Activated T-cell treated with anti-CD3 and anti-CD28 coated beads for 48 hours (primary cell): Measurements from ENCODE around the gene XYLB.
"Not testable (repeated sequence)": the region's sequence is repeated elsewhere in the genome, so short reads cannot be mapped to it uniquely, and the experiment has no call there.

Source experiments
- DNase-seq: peaks from one replicate; pipeline ENCODE4 v3.0.0-alpha.2; 2020; ENCODE audit warnings: low read depth

XYLB gene

DNA sequence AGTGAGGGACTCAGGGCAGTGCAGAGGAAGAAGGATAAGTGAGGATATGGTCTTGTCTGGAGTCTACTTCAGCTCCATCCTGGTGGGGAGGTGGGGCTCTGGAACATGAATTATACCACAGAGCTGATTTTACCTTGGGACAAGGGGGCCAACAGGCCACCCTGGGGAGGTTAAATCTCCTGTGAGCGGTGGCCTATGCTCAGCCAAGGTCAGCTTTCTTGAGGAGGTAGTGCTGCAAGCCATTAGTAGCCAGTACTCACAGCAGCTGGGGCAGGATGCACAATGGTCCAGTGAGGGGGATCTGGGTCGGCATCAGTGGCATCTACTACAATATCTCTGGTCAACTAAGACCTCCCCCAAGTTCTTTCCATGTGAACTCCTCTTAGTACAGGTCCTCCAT, 49.7 kb downstream of the XYLB start:
- no peak for DNase-seq

DNA sequence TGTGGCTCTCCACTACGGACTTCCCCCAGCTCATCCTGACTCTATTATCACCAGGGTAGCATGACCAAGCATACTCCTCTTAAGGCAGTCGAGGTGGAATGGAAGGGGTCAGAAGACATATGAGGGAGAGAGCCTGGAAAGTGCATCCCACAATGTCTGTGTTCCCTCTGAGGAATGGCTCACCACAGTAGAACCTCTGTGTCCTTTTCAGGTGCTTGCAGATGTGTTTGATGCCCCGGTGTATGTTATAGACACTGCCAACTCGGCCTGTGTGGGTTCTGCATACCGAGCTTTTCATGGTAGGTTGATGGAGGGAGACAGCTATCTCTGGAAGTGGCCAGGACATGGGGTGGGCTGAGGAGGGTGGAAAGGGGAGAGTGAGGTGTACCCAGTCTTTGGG, 50.3 kb downstream of the XYLB start:
- no peak for DNase-seq

DNA sequence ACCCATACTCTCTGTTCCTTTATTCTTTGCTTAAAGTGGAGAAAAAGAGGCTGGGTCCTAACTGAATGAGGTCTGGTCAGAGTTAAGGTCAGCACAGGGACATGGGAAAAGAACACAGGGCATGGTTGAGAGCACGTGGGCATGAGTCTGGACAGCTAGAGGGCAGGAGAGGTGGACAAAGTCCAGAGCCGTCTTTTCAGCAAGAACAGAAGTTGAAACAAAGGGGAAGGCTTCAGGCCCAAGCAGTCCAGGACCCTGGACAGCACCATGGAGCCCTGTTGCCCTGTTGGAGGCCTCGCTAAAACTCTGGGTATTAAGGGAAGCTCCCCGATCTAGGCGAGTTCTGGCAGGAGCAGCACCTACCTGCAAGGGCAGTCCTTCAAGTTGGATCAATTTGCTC, 50.7 kb downstream of the XYLB start:
- no peak for DNase-seq

DNA sequence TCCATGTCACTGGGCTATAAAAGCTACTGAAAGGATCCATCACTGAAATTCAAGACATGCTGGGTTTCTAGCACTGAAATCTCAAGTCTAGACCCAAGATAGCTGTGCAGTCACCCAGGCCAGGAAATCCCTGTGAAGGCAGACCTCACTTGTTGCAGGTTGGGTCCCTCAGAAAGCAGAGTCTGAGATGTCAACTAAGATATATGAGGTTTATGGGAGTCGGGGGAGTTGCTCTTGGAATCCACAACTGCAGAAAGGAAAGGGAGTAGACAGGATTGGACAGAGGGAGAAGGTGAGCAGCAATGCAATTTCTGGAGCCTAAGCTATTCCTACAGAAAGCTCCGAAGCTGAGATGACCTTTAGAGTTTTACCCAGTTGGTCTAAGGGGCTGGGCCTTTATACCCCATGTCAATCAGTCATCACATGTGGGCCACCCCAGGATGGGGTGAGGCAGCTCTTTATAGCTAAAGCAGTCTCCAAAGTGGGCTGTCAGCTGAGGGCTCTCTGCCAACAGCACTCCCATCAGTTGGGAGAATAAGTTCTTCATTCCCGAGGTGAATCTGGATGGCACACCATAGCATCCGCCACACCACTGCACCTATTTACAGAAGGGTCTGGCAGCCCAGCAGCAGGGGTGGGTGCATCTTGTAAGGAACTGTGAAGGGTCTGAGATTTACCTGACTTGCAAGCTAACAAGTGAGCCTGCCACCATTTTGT, 54.8 kb downstream of the XYLB start:
- DNase-seq = no peak

DNA sequence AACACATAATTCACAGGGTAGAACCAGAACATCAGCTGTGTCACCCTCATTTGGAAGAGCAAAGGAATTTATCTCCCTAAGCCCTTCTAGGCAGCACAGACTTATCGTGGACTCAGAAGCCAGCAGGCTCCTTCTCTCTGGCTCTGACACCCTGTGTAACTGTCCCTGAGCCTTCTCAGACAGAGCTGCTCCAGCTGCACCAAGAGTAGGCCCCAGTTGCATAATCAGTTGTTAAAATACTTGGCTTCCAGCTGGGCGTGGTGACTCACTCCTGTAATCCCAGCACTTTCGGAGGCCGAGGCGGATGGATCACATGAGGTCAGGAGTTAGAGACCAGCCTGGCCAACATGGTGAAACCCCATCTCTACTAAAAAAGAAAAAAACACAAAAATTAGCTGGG, 57.7 kb downstream of the XYLB start:
- DNase-seq = no peak

DNA sequence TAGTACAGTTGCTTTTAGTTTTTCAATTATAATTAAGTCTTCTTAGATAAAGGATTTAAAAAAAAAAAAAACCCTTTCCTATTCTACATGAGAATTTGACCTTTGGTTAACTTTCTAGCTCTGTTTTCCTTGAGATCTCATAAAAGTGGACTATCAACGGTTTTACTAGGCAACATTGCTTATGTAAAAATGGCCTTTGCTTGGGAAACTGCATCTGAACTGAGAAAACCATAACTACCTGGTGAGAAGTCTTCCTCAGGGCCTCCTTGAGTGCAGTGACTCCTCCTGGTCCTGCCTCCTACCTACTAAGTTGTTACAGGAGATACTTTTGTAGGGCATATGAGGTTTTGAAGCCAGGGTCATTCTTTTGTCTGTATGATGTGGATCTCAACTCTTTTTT, 65.0 kb downstream of the XYLB start:
- DNase-seq = no peak

DNA sequence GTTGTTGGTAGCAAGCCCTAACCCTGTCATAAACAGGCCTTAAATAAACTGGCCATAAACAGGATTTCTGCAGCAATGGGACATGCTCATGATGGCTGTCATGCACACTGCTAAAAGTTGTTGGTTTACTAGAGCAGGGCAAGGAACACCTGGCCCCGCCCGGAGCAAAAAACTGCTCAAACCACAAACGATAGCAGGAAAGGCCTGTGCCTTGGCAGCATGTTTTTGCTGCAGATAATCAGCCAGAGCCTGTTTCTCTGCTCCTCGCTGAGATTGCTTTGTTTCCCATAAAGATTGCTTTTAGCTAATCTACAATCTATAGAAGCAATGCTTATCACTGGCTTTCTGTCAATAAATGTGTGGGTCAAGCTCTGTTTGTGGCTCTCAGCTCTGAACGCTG, 74.2 kb downstream of the XYLB start:
- DNase-seq = not testable (repeated sequence)

DNA sequence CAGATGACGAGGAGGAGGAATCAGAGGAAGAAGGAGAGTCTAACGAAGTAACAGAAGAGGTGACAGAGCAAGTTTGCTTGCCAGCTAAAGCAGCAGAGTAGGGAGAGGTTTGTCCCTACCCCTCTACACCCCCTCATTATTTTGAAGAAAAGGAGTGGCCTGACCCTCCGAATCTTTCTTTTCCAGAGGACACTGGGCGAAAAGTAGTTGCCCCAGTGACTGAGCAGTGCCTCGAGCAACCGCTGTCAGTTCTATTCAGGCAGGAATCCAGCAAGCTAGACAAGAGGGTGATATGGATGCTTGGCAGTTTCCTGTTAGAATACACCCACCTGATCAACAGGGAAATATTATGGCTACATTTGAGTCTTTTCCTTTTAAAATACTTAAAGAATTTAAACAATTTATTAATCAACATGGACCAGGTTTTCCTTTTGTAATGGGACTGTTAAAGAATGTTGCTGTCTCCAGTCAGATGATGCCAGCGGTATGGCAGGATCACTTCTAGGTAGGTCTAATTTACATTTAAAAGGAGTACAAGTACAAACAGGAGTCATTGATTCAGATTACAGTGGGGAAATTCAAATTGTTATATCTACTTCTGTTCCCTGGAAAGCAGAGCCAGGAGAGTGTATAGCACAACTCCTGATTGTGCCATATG, 75.2 kb downstream of the XYLB start:
- no peak for DNase-seq

DNA sequence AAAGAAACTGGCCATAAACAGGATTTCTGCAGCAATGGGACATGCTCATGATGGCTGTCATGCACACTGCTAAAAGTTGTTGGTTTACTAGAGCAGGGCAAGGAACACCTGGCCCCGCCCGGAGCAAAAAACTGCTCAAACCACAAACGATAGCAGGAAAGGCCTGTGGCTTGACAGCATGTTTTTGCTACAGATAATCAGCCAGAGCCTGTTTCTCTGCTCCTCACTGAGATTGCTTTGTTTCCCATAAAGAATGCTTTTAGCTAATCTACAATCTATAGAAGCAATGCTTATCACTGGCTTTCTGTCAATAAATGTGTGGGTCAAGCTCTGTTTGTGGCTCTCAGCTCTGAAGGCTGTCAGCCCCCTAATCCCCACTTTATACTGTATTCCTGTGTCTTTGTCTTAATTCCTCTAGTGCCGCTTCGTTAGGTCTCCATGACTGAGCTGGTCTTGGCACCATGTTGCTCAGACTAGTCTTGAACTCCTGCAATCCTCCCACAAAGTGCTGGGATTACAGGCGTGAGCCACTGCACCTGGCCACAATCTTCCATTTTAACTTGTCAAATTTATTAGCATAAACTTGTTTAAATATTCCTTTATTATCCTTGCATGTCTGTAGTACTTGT, 80.3 kb downstream of the XYLB start:
- not testable (repeated sequence) for DNase-seq

DNA sequence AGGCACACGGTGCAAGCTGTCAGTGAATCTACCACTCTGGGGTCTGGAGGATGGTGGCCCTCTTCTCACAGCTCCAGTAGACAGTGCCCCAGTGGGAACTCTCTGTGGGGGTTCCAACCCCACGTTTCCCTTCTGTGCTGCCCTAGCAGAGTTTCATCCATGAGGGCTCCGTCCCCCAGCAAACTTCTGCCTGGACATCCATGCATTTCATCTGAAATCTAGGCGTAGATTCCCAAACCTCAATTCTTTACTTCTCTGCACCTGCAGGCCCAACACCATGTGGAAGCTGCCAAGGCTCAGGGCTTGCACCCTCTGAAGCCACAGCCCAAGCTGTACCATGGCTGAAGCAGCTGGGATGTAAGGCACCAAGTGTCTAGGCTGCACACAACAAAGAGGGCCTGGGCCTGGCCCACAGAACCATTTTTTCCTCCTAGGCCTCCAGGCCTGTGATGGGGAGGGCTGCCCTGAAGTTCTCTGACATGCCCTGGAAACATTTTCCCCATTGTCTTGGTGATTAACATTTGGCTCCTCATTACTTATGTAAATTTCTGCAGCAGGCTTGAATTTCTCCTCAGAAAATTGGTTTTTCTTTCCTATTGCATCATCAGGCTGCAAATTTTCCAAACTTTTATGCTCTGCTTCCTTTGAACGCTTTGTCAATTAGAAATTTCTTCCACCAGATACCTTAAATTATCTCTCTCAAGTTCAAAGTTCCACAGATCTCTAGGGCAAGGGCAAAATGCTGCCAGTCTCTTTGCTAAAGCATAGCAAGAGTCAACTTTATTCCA, 86.5 kb downstream of the XYLB start:
- DNase-seq = not testable (repeated sequence)

DNA sequence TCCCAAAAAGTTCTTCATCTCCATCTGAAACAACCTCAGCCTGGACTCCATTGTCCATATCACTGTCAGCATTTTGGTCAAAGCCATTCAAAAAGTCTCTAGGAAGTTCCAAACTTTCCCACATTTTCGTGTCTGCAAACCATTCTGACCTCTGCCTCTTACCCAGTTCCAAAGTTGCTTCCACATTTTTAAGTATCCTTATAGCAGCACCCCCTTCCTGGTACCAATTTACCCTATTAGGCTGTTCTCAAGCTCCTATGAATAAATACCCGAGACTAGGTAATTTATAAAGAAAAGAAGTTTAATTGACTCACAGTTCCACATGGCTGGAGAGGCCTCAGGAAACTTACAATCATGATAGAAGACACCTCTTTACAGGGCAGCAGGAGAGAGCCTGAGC, 87.1 kb downstream of the XYLB start:
- DNase-seq = not testable (repeated sequence)

DNA sequence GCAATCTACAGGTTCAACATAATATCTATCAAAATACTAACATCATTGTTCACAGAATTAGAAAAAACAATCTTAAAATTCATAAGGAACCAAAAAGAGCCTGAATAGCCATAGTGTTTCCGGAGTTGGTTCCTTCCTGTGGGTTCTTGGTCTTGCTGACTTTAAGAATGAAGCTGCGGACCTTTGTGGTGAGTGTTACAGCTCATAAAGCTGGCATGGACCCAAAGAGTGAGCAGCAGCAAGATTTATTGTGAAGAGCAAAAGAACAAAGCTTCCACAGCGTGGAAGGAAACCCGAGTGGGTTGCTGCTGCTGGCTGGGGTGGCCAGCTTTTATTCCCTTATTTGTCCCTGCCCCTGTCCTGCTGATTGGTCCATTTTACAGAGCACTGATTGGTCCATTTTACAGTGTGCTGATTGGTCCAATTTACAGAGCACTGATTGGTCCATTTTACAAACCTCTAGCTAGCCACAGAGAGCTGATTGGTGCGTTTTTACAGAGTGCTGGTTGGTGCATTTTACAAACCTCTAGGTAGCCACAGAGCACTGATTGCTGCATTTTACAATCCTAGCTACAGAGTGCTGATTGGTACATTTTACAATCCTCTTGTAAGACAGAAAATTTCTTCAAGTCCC, 92.0 kb downstream of the XYLB start:
- DNase-seq = not testable (repeated sequence)

DNA sequence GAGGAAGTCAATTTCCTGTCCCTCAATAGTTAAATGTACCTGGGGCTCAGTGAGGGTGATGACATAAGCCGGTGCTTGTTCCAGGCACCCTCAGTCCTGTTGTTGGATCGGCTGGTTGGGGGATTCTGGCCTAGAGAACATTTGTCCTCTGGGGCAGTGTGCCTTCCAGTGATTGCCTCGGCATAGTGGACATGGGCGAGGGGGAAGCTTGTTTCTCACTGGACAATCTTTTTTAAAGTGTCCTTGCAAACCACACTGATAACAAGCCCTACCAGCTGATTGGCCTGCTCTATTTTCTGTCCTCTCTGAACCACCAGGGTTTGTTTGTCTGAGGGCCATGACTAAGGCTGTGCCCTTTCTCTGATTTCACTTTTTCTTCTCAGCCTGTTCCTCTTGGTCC, 96.6 kb downstream of the XYLB start:
- not testable (repeated sequence) for DNase-seq

DNA sequence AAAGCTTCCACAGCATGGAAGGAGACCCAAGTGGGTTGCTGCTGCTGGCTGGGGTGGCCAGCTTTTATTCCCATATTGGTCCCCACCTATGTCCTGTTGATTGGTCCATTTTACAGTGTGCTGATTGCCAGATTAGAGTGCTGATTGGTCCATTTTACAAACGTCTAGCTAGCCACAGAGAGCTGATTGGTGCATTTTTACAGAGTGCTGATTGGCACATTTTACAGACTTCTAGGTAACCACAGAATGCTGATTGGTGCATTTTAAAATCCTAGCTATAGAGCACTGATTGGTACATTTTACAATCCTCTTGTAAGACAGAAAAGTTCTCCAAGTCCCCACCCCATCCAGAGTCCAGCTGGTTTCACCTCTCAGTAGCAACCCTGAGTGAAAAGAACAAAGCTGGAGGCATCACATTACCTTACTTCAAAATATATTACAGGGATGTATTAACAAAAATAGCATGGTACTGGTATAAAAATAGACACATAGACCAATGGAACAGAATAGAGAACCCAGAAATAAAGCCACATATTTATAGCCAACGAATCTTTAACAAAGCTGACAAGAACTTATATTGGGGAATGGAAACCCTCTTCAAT, 99.6 kb downstream of the XYLB start:
- no peak for DNase-seq

DNA sequence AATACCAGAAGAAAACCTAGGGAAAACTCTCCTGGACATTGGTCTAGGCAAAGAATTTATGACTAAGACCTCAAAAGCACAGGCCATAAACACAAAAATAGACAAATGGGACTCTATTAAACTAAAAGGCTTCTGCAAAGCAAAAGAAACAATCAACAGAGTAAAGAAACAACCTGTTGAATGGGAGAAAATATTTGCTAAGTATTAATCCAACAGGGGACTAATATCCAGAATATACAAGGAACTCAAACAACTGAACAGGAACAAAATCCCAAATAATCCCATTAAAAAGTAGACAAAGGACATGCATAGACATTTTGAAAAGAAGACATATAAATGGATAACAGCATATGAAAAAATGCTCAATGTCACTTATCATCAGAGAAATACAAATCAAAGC, 100.2 kb downstream of the XYLB start:
- DNase-seq = no peak

DNA sequence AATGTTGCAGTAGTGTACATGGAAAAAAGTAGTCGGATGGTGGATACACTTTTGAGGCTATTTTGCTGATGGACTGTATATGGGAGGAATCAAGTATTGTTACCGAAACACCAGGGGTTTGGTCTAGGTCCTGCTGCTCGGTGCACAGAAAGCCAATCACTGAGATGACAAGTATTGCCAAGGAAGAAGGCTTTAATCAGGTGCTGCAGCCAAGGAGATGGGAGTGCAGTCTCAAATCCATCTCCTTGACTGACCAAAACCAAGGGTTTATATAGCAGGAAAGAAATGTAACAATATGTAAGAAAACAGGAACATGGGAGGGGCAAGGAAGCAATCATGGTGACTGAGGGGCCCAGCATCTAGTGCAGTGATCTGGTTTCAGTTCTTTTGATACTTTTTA, 104.3 kb downstream of the XYLB start:
- DNase-seq = no peak

DNA sequence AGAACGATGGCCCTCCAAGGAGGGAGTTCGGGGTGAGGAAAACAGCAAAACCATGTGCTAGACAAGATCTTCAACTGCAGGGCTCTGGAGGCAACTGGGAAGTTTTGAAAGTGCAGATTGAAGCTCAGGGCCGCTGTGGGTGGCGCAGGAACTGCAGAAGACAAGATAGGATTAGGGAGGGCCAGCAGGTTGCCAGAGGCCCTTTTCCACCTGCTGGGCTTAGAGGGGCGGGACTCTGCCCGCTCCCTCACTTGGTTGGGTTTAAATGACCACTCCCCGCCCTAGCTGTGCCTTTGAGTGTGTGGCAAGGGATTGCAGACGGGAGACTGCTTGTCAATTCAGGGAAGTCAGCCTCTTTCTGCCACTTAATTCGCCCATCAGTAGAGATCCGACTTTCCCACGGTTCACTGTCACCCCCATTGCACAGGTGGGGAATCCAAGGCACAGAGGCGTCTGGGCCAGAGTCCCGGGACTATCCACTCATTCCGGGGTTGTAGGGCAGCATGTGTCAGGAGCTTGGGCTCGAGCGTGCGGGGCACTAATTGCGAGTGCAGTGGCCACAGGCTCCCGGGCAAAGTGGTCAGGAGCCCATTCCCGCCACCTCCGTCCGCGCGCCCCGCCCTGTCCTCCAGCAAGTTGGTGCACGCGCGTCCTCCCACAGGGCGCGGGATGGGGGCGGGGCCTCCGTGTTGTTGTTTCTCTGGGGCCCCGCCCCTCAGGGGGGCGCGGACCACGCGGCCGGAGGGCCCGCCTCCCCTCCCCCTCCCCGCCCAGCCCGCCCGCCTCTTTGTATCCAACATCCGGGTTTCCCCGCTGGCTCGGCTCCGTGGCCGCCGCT, 106.7 kb downstream of the XYLB start, which contains the start of gene ACVR2B:
TSS of gene ACVR2B (plus strand) at position 816 of the 838 bp plus-strand sequence. CDS start 433 bp downstream, outside the sequence.
- DNase-seq = peak; percentile 68

DNA sequence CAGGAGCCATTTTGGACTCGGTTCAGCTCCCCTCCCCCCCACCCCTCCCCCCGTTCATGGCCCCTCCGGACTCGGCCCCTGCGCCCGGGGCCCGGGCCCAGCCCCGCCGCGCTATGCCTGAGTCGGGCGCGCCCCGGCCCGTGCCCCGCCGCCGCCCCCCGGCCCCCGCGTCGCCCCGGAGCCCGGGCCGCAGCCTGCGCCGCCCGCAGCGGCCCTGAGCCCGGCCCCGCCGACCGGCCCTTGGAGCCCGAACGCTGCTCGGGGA, 107.3 kb downstream of the XYLB start:
- no peak for DNase-seq

DNA sequence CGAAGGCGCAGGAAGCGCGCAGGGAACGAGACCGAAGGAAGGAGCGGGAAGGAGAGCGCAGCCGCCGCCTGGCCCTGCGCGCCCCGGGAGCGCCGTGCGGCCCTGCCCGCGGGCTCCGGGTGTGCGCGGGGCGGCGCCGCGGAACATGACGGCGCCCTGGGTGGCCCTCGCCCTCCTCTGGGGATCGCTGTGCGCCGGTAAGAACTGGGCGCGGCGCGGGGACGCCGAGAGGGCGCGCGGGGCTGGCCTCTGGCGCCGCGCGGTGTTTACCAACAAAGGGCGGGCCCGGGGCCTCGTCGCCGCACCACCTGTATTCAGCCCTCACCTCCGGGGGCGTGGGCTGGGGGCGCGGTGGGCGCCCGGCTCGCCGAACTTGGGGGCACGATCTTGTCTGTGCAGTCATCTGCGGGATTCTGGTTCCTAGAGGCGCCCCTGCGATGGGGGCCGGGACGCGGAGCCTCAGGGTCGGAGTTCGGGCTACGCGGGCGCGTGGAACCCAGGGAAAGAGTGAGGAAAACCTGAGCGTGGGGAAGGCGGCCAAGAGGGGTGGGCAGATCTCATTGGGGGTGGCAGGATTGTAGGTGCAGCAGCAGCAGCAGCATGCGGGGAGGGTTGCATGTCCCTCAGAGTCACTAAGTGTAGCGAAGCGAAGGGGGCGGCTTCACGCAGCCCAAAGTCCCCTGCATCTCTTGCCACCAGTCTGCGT, 107.7 kb downstream of the XYLB start:
- no peak for DNase-seq

DNA sequence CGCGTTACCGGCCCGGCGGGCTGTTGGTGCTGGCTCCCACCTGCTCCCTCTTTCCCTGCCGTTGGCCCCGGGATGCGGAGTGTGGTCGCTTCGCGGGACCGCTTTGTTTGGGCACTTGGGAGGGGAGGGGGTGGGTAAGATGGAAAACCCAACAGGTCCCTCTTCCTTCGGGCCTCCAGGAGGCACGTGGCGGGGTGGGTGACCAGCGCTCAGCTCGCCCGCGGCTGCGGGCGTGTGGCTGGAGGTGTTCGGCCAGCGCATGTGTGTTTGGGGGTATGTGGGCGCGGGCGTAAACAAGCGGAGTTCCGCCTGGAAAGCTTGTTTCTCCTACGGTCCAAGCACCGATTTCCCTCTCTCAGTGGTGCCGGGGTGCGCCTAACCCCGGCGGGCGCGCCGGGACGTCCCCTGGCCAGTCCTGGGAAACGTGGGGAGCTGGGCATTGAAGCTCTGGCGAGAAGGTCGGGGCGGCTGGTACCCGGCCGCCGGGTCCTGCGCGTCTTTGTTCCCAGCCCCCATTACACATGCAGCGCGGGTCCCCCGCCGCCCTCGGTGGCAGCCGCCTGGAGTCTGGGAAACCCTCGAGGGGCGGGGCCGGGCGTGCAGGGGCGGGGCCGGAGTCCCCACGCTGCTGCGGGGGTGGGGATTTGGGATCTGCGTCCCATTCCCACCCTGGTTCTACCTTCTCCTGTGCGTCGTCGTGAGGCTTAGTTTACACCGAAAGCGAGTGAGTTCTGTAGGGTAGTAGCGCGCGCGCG, 108.5 kb downstream of the XYLB start:
- no peak for DNase-seq
